Activated naive CD8-positive, alpha-beta T cell treated with anti-CD3 and anti-CD28 coated beads, Interleukin-2, amount 10 ng/mL, durations not matched to agents 7 days and 5 days (primary cell): ENCODE data around the gene OR6S1. TPM values are rescaled to one million over a fixed set of nuclear protein-coding genes. Genes with fewer than 3 reads are reported as not detected.
A peak's percentile ranks its signal among the peaks of the same experiment; 100 is the strongest.

Source experiments
- ATAC-seq: fragments of 150-1000 bp; cut with Tn5 transposase; one replicate; pipeline ENCODE4 v1.10.0; 2021; ENCODE audit warnings: low read depth, moderate library complexity
- POLR2A ChIA-PET: fragments of 350-600 bp; sonication (Branson Sonifier 250); formaldehyde crosslinking; loops from one replicate; lab custom pipeline; 2021; ENCODE audit warnings: antibody characterized with exemption; lab: Charles Lee
- DNase-seq: peaks from one replicate; pipeline ENCODE4 v3.0.0; 2021
- H3K27ac Mint-ChIP-seq: one replicate; pipeline ENCODE4 v1.8.0; 2022; ENCODE audit warnings: mild to moderate bottlenecking, mixed read lengths
- H3K27me3 Mint-ChIP-seq: one replicate; pipeline ENCODE4 v1.8.0; 2022; ENCODE audit warnings: mild to moderate bottlenecking, moderate library complexity, mixed read lengths
- H3K36me3 Mint-ChIP-seq: one replicate; pipeline ENCODE4 v1.8.0; 2021; ENCODE audit warnings: mild to moderate bottlenecking, mixed read lengths
- H3K4me1 Mint-ChIP-seq: one replicate; pipeline ENCODE4 v1.8.0; 2021; ENCODE audit warnings: mixed read lengths
- H3K4me3 Mint-ChIP-seq: one replicate; pipeline ENCODE4 v1.8.0; 2022; ENCODE audit warnings: mild to moderate bottlenecking, moderate library complexity, mixed read lengths
- H3K9me3 Mint-ChIP-seq: one replicate; pipeline ENCODE4 v1.8.0; 2021; ENCODE audit warnings: mixed read lengths
- total RNA-seq, 2 experiments: library from RNA; stranded (reverse); gene quantifications; one replicate each; pipeline ENCODE4 v1.2.3, GENCODE V29; 2021

OR6S1 gene
- total RNA-seq, 2 experiments from 2014 or later, result not detected

GRCh38 chr14:20632448-20632830 lies 9.1 kb downstream of the OR6S1 start:
- POLR2A ChIA-PET, result interaction anchor here (0.7 to 1.4 kb wide), 2 partner anchors 50 to 290 kb away, joined by 3 to 4 read pairs; no protein-coding TSS in a partner anchor
- peaks cover 1% of the 10 kb centered on the region for H3K36me3 Mint-ChIP-seq
- H3K27ac Mint-ChIP-seq, result peak overlapping the region; percentile 81
- DNase-seq, result no peak
- peaks cover 27% of the 10 kb centered on the region for H3K4me1 Mint-ChIP-seq
- ATAC-seq, result no peak
- H3K4me3 Mint-ChIP-seq, result peak overlapping the region; percentile 81
- no peaks in the 10 kb centered on the region for H3K9me3 Mint-ChIP-seq
- peaks cover 83% of the 10 kb centered on the region for H3K27me3 Mint-ChIP-seq

GRCh38 chr14:20631880-20632389 lies 9.6 kb downstream of the OR6S1 start:
- POLR2A ChIA-PET, result interaction anchor here (1.4 to 1.9 kb wide), 2 partner anchors 18 to 50 kb away, joined by 4 to 7 read pairs; no protein-coding TSS in a partner anchor

GRCh38 chr14:20631023-20631879 lies 10.2 kb downstream of the OR6S1 start:
- Mint-ChIP-seq H3K9me3 (no peaks in the 10 kb centered on the region), H3K27ac (peak overlapping the region; percentile 13), H3K27me3 (peaks cover 84% of the 10 kb centered on the region), H3K4me1 (peaks cover 29% of the 10 kb centered on the region), H3K36me3 (peaks cover 1% of the 10 kb centered on the region), H3K4me3 (peak overlapping the region; percentile 81)
- DNase-seq, result no peak
- ATAC-seq, result no peak
- POLR2A ChIA-PET, result interaction anchor here (0.7 to 1.9 kb wide), 4 partner anchors 9 to 218 kb away, joined by 3 to 7 read pairs (median 4); partner anchors contain the start of gene TEP1

More at GRCh38 chr14:20631880-20632389, 9.6 kb downstream of the OR6S1 start:
- H3K27me3 Mint-ChIP-seq, result peaks cover 84% of the 10 kb centered on the region
- peaks cover 1% of the 10 kb centered on the region for H3K36me3 Mint-ChIP-seq
- H3K4me3 Mint-ChIP-seq, result peak overlapping the region; percentile 81
- H3K4me1 Mint-ChIP-seq, result peaks cover 27% of the 10 kb centered on the region
- H3K27ac Mint-ChIP-seq, result no peak overlapping the region
- ATAC-seq, result no peak
- no peak for DNase-seq
- no peaks in the 10 kb centered on the region for H3K9me3 Mint-ChIP-seq

GRCh38 chr14:20630340-20631022 lies 11.0 kb downstream of the OR6S1 start:
- POLR2A ChIA-PET, result interaction anchor here (0.7 to 1.9 kb wide), 3 partner anchors 8 to 217 kb away, joined by 3 to 7 read pairs (median 4); partner anchors contain the start of gene TEP1
- Mint-ChIP-seq H3K4me3 (peak overlapping the region; percentile 80), H3K27me3 (peaks cover 85% of the 10 kb centered on the region), H3K9me3 (no peaks in the 10 kb centered on the region), H3K4me1 (peaks cover 32% of the 10 kb centered on the region), H3K36me3 (peaks cover 1% of the 10 kb centered on the region), H3K27ac (peak overlapping the region; percentile 55)
- no peak for DNase-seq
- peak; percentile 17 for ATAC-seq

- Mint-ChIP-seq H3K27me3 (peaks cover 68% of the 10 kb centered on the region), H3K36me3 (peaks cover 1% of the 10 kb centered on the region), H3K9me3 (no peaks in the 10 kb centered on the region), H3K4me1 (peaks cover 48% of the 10 kb centered on the region), H3K4me3 (no peak overlapping the region), H3K27ac (no peak overlapping the region)
- DNase-seq (no peak), ATAC-seq (no peak)
- POLR2A ChIA-PET, result interaction anchor here (0.9 kb wide), 1 partner anchor 285 kb away, joined by 3 read pairs; the partner anchor contains the start of gene PARP2
Observed at GRCh38 chr14:20628063-20628854, 13.2 kb downstream of the OR6S1 start.

DNA sequence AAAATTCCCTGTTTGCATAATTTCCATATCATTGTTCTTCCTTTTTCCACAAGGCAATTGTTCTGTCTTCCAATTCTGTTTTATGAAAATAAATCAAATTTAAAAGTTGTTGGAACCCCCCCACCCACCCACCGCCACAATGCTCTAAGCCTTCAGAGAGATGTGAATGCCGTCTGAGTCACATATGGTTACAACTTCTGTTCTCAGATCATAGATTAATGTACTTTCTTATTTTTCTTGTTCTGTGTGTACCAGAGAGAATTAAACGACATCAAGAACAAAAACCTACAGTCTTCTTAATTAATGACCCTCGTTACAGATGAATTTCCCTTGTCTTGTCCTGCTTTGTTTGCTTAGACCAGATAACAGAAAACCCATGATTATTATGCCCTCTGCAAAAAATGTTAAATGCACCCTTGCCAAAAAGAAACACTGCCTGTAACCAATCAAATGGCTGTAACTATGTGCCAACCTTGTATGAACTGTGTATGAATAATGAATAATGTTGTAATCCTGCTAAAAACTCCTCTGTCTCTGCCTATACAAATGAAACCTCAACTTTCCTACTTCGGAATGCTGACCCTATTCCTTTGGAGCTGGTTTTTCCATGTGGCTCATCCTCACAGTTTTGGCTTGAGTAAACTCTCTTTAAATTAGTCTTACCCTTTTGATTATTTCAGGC lies 14.0 kb downstream of the OR6S1 start:
- Mint-ChIP-seq H3K9me3 (no peaks in the 10 kb centered on the region), H3K4me3 (no peak overlapping the region), H3K36me3 (no peaks in the 10 kb centered on the region), H3K27ac (no peak overlapping the region), H3K4me1 (peaks cover 46% of the 10 kb centered on the region), H3K27me3 (peaks cover 61% of the 10 kb centered on the region)
- POLR2A ChIA-PET, result no interaction called here
- ATAC-seq (no peak), DNase-seq (no peak)

DNA sequence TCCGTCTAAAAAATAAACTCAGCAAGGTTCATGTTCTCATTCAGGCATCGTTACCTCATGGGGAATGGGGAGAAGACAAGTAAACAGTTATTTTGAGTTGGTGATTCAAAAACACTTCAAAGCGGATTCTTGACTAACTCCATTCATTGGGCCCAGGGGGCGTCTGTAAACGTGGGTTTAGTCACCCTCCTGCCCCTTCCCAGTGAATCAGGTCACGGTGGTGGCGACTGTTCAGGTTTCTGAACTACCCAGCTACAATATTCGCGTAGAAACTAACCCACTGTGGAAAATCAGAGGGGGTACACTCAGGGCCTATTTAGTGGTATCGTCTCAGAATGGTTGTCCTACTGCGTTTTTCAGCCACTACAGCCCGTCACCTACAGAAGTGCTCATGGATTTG lies 15.2 kb downstream of the OR6S1 start:
- no peak for DNase-seq
- no peak for ATAC-seq
- Mint-ChIP-seq H3K4me1 (peaks cover 41% of the 10 kb centered on the region), H3K4me3 (peak overlapping the region; percentile 75), H3K36me3 (no peaks in the 10 kb centered on the region), H3K27me3 (peaks cover 63% of the 10 kb centered on the region), H3K27ac (no peak overlapping the region), H3K9me3 (no peaks in the 10 kb centered on the region)
- POLR2A ChIA-PET, result no interaction called here

DNA sequence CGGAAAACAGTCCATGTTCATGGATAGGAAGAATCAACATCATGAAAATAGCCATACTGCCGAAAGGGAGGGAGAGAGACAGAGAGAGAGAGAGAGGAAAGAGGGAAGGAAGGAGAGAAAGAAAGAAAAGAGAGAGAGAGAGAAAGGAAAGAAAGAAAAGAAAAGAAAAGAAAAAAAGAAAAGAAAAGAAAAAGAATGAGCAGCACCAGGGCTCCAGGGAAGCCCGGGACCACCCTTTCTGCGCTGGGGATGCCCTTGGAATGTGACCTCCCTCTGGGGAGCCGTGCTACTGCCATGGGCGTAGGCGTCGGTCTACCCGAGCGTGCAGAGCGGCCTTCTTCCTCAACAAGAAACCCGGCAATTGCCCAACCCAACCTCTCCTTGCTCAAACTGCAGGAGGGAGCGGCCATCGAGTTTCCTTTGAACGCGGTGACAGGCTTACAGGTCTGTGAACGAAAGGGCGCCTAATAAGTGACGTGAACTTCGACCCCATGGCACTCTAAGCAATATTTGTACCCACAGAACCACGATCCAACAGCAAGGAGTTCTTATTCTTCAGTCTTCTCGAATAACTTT lies 16.9 kb downstream of the OR6S1 start:
- POLR2A ChIA-PET, result interaction anchor here (1.6 kb wide), 1 partner anchor 56 kb away, joined by 4 read pairs; no protein-coding TSS in a partner anchor
- H3K27ac Mint-ChIP-seq, result peak overlapping the region; percentile 0
- H3K36me3 Mint-ChIP-seq, result no peaks in the 10 kb centered on the region
- ATAC-seq (peak; percentile 65), DNase-seq (peak; percentile 55)
- no peaks in the 10 kb centered on the region for H3K9me3 Mint-ChIP-seq
- peaks cover 49% of the 10 kb centered on the region for H3K27me3 Mint-ChIP-seq
- peak overlapping the region; percentile 75 for H3K4me3 Mint-ChIP-seq
- peaks cover 31% of the 10 kb centered on the region for H3K4me1 Mint-ChIP-seq

DNA sequence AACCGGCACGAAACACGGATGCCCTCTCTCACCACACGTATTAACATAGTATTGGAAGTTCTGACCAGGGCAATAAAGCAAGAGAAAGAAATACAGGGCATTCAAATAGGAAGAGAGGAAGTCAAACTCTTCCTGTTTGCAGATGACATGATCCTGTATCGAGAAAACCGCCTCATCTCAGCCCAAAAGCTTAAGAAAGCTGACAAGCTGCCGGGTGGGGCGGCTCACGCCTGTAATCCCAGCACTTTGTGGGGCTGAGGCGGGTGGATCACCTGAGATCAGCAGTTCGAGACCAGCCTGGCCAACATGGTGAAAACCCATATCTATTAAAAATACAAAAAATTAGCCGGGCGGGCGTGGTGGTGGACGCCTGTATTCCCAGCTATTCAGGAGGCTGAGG lies 17.7 kb downstream of the OR6S1 start:
- DNase-seq (no peak), ATAC-seq (no peak)
- Mint-ChIP-seq H3K27ac (no peak overlapping the region), H3K4me1 (peaks cover 31% of the 10 kb centered on the region), H3K36me3 (no peaks in the 10 kb centered on the region), H3K4me3 (peak overlapping the region; percentile 75), H3K9me3 (no peaks in the 10 kb centered on the region), H3K27me3 (peaks cover 44% of the 10 kb centered on the region)
- POLR2A ChIA-PET, result interaction anchor here (0.6 to 1.6 kb wide), 3 partner anchors 57 to 585 kb away, joined by 3 to 4 read pairs (median 3); no protein-coding TSS in a partner anchor

- peaks cover 35% of the 10 kb centered on the region for H3K27me3 Mint-ChIP-seq
Observed at GRCh38 chr14:20622816-20623291, 18.6 kb downstream of the OR6S1 start.

GRCh38 chr14:20620798-20621478 lies 20.6 kb downstream of the OR6S1 start:
- Mint-ChIP-seq H3K9me3 (no peaks in the 10 kb centered on the region), H3K27ac (no peak overlapping the region), H3K27me3 (peaks cover 17% of the 10 kb centered on the region), H3K36me3 (no peaks in the 10 kb centered on the region), H3K4me3 (no peak overlapping the region), H3K4me1 (peaks cover 35% of the 10 kb centered on the region)
- POLR2A ChIA-PET, result no interaction called here
- ATAC-seq (no peak), DNase-seq (no peak)

More at GRCh38 chr14:20622816-20623291, 18.6 kb downstream of the OR6S1 start:
- Mint-ChIP-seq H3K36me3 (no peaks in the 10 kb centered on the region), H3K4me1 (peaks cover 30% of the 10 kb centered on the region), H3K4me3 (peak overlapping the region; percentile 69), H3K9me3 (no peaks in the 10 kb centered on the region), H3K27ac (no peak overlapping the region)
- POLR2A ChIA-PET, result interaction anchor here (0.5 to 1.8 kb wide), 4 partner anchors 8 to 279 kb away, joined by 3 to 5 read pairs (median 4); partner anchors contain the start of gene PARP2
- no peak for DNase-seq
- ATAC-seq, result no peak
